ENCODE measurements around the gene SMURF1.

DNA sequence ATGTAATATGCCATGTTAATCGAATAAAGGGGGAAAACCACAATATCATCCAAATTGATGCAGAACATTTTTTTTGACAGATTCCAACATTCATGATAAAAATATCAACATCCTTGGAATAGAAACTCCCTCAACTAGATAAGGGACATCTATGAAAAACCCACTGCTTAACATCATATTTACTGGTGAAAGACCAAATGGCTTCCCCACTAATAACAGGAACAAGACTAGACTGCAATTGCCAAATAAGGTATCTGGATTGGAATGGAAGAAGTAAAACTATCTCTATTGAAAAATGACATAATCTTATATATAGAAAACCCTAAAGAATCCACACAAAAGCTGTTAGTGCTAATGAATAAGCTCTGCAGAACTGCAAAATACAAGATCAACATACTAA is 27.8 kb downstream of the SMURF1 start:
- TF ChIP-seq, protein P1, sequence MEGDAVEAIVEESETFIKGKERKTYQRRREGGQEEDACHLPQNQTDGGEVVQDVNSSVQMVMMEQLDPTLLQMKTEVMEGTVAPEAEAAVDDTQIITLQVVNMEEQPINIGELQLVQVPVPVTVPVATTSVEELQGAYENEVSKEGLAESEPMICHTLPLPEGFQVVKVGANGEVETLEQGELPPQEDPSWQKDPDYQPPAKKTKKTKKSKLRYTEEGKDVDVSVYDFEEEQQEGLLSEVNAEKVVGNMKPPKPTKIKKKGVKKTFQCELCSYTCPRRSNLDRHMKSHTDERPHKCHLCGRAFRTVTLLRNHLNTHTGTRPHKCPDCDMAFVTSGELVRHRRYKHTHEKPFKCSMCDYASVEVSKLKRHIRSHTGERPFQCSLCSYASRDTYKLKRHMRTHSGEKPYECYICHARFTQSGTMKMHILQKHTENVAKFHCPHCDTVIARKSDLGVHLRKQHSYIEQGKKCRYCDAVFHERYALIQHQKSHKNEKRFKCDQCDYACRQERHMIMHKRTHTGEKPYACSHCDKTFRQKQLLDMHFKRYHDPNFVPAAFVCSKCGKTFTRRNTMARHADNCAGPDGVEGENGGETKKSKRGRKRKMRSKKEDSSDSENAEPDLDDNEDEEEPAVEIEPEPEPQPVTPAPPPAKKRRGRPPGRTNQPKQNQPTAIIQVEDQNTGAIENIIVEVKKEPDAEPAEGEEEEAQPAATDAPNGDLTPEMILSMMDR (IDR thresholded peaks at IDR 0.05): no peak
- TF ChIP-seq POLR2A (IDR thresholded peaks at IDR 0.05): no peak

Data from body of pancreas (tissue), 4 donors.